Measurements from ENCODE around the gene MAD1L1. TPM values are rescaled to one million over a fixed set of nuclear protein-coding genes. Genes with fewer than 3 reads are reported as not detected.

Gene MAD1L1
- total and polyA plus RNA-seq, 2 of the 13 experiments (the other 11 are each of a cell fraction or from before 2014, with no cell fraction given) = 17.4 to 64.7 TPM

DNA sequence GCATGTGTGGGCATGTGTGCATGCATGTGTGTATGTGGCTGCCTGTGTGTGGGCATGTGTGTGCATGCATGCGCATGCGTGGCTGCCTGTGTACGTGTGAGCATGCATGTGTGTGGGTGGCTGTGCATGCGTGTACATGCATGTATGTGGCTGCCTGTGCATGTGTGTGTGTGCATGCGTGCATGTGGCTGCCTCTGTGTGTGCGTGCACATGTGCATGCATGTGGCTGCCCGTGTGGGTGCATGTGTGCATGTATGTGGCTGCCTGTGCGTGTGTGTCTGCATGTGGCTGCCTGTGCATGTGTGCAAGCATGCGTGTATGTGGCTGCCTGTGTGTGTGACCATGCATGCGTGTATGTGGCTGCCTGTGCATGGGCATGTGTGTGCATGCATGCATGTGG, 345.5 kb downstream of the MAD1L1 start:
- Histone ChIP-seq H3K36me3 (replicated peaks in 1 of 2; ENCODE audit: control insufficient read depth in 1 of 2, insufficient read depth in 2 of 2, low read length in 2 of 2) (peaks cover 21 to 22% of the 10 kb centered on the region in 2 experiments), H4K20me1 (ENCODE audit: insufficient read depth, low read length) (no peaks in the 10 kb centered on the region), H3K9ac (ENCODE audit: insufficient read depth, low read depth, low read length) (no peak overlapping the region), H3K4me2 (ENCODE audit: low read depth, low read length) (no peak overlapping the region), H3K27me3 (ENCODE audit: control insufficient read depth in 1 of 2, insufficient read depth in 2 of 2, low read length in 2 of 2) (no peaks in the 10 kb centered on the region; a peak in 1 of 5 replicates), H3K27ac (ENCODE audit: extremely low read length, insufficient read depth, low read length) (no peak overlapping the region), H2AFZ (ENCODE audit: low read length) (no peak overlapping the region), H3K4me3 (replicated peaks in 1 of 3; ENCODE audit: insufficient read depth in 1 of 3, low read depth in 2 of 3, low read length in 3 of 3) (no peak overlapping the region), H3K79me2 (ENCODE audit: insufficient read depth, low read length) (no peaks in the 10 kb centered on the region), H3K4me1 (ENCODE audit: insufficient read depth, low read length) (0 out of 2 replicates have a peak, but pooled peaks cover 10% of the 10 kb centered on the region), H3K9me3 (ENCODE audit: low read length) (no peaks in the 10 kb centered on the region)
- ChIA-PET POLR2A (no interaction called here), CTCF (ENCODE audit: low intra/inter-chr PET ratio, low total read pairs) (no interaction called here)
- no peak for DNase-seq (ENCODE audit: low spot score)
- TF ChIP-seq MNT (IDR thresholded peaks at IDR 0.05) (peak; percentile 88), RBAK (CRISPR knock-in tag; IDR thresholded peaks at IDR 0.05) (no peak), SYNCRIP (IDR thresholded peaks at IDR 0.05; ENCODE audit: insufficient read depth, low read depth, low read length) (no peak)
- TF ChIP-seq, protein P1, sequence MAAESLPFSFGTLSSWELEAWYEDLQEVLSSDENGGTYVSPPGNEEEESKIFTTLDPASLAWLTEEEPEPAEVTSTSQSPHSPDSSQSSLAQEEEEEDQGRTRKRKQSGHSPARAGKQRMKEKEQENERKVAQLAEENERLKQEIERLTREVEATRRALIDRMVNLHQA (CRISPR knock-in tag; IDR thresholded peaks at IDR 0.05) = no peak
- FAIRE-seq = no peak
- 90% methylated on average over 9 of the region's 10 CpGs for WGBS (ENCODE audit: low lambda C conversion rate)
- in situ Hi-C loops (cut with HindIII; ENCODE audit: extremely low pct_ligation_motif_present, low pct_unique_long_range_greater_than_20kb) (no loop called here), intact Hi-C loops (cut with micrococcal nuclease; ENCODE audit: unreplicated experiment) (no loop called here)
- no peak for ATAC-seq
- no TSS peak for BruUV-seq (replicated peaks)

- no peak overlapping the region for H3K4me3 ChIP-seq (replicated peaks in 1 of 3; ENCODE audit: insufficient read depth in 1 of 3, low read depth in 2 of 3, low read length in 3 of 3)
- intact Hi-C loops (cut with micrococcal nuclease; ENCODE audit: unreplicated experiment) (no loop called here), in situ Hi-C loops (cut with HindIII; ENCODE audit: extremely low pct_ligation_motif_present, low pct_unique_long_range_greater_than_20kb) (no loop called here)
- POLR2A ChIA-PET = no interaction called here
- no TSS peak for BruUV-seq (replicated peaks)
- TF ChIP-seq CTCF (CRISPR knock-in tag; IDR thresholded peaks at IDR 0.05) = 0 out of 2 replicates have a peak, but pooled peaks have one; percentile 5
- TF ChIP-seq ZNF124 (CRISPR knock-in tag; IDR thresholded peaks at IDR 0.05) = no peak
- H3K36me3 ChIP-seq (replicated peaks in 1 of 2; ENCODE audit: control insufficient read depth in 1 of 2, insufficient read depth in 2 of 2, low read length in 2 of 2) = peaks cover 21 to 22% of the 10 kb centered on the region in 2 experiments
- H3K4me1 ChIP-seq (ENCODE audit: insufficient read depth, low read length) = 0 out of 2 replicates have a peak, but pooled peaks cover 10% of the 10 kb centered on the region
- H3K79me2 ChIP-seq (ENCODE audit: insufficient read depth, low read length) = no peaks in the 10 kb centered on the region
- H3K9ac ChIP-seq (ENCODE audit: insufficient read depth, low read depth, low read length) = no peak overlapping the region
- no peak for DNase-seq (ENCODE audit: low spot score)
- 97% methylated on average over 12 of the region's 19 CpGs for WGBS (ENCODE audit: low lambda C conversion rate)
- ATAC-seq = no peak
- H2AFZ ChIP-seq (ENCODE audit: low read length) = no peak overlapping the region
- H4K20me1 ChIP-seq (ENCODE audit: insufficient read depth, low read length) = no peaks in the 10 kb centered on the region
- H3K9me3 ChIP-seq (ENCODE audit: low read length) = no peaks in the 10 kb centered on the region
- no peaks in the 10 kb centered on the region; a peak in 1 of 5 replicates for H3K27me3 ChIP-seq (ENCODE audit: control insufficient read depth in 1 of 2, insufficient read depth in 2 of 2, low read length in 2 of 2)
- CTCF ChIA-PET (ENCODE audit: low intra/inter-chr PET ratio, low total read pairs) = no interaction called here
- no peak overlapping the region for H3K4me2 ChIP-seq (ENCODE audit: low read depth, low read length)
- no peak overlapping the region for H3K27ac ChIP-seq (ENCODE audit: extremely low read length, insufficient read depth, low read length)
- no peak for FAIRE-seq
Observed at GRCh38 chr7:1886361-1887064, 346.2 kb downstream of the MAD1L1 start.

Measured in HepG2 (cell line).